Type B pancreatic cell (in vitro differentiated cells): ENCODE results near the gene NISCH. TPM values are rescaled to one million over a fixed set of nuclear protein-coding genes. Genes with fewer than 3 reads are reported as not detected.

ENCODE experiments used
- DNase-seq: peaks from one replicate; pipeline ENCODE4 v3.0.0; 2021; ENCODE audit warnings: mixed read lengths; ENCODE audit not compliant: unreplicated experiment; ENCODE audit errors: extremely low spot score
- H3K27ac Mint-ChIP-seq: 2 replicates; pipeline ENCODE4 v1.8.0; 2021; ENCODE audit warnings: mild to moderate bottlenecking, mixed read lengths
- H3K27me3 Mint-ChIP-seq: 2 replicates; pipeline ENCODE4 v1.8.0; 2021; ENCODE audit warnings: mixed read lengths
- H3K36me3 Mint-ChIP-seq: 2 replicates; pipeline ENCODE4 v1.8.0; 2021; ENCODE audit warnings: mixed read lengths
- H3K4me1 Mint-ChIP-seq: one replicate; pipeline ENCODE4 v1.8.0; 2021; ENCODE audit warnings: mixed read lengths; ENCODE audit not compliant: unreplicated experiment
- H3K4me3 Mint-ChIP-seq: 2 replicates; pipeline ENCODE4 v1.8.0; 2021; ENCODE audit warnings: mild to moderate bottlenecking, mixed read lengths
- H3K9me3 Mint-ChIP-seq: 2 replicates; pipeline ENCODE4 v1.8.0; 2021; ENCODE audit warnings: mixed read lengths
- CTCF ChIP-seq: fragments of 200-600 bp; sonication (generic); conservative IDR thresholded peaks from 2 replicates; pipeline ENCODE4 v1.5.0; 2021; ENCODE audit warnings: antibody characterized with exemption, mild to moderate bottlenecking
- total RNA-seq: library from RNA; stranded (reverse); gene quantifications from 2 replicates; pipeline ENCODE4 v1.2.1, GENCODE V29; 2021; ENCODE audit warnings: low replicate concordance

The NISCH gene
- total RNA-seq, 1 donor from 2014 or later: 149 TPM

DNA sequence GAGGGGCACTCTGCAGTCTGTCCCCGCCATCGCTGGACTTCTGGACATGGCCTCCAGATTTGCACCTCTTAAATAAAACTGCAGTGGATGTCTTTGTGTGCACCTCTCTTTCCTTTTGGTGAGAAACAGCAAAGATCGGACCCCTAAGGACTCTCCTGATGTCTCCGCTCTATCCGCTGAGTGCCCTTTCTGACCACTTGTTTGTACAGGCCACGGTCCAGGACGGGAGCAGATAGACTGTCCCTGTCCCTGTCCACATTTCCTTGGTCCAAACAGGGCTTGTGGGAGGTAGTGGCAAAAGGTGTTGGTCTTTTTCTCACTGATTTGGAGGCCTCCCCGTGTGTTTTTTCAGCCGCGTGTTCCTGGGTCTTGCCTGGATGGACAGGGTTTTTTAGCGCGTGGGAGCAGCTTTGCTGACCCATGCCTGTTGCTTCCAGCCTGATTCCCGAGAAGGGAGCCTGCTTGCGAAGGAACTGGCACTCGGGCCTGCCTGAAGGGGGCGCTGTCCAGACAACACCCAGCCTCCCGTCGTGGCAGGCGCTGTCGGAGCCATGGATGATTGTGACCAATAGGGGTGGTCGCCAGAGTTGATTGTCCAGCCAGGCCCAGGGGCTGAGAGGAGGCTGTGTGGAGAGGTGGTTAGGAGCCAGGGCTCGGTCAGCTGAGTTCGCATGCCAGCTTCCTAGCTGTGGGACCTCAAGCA, 26.6 kb downstream of the NISCH start:
- Mint-ChIP-seq H3K4me1 (peaks cover 28% of the 10 kb centered on the region), H3K36me3 (peaks cover 17% of the 10 kb centered on the region)

GRCh38 chr3:52483081-52483480, 27.7 kb downstream of the NISCH start:
- Mint-ChIP-seq H3K4me3 (no peak overlapping the region), H3K36me3 (peaks cover 16% of the 10 kb centered on the region), H3K27ac (peak overlapping the region; percentile 75), H3K27me3 (no peaks in the 10 kb centered on the region), H3K9me3 (no peaks in the 10 kb centered on the region), H3K4me1 (peaks cover 28% of the 10 kb centered on the region)
- no peak for DNase-seq
- no peak for TF ChIP-seq CTCF

More for the DNA sequence above, 26.6 kb downstream of the NISCH start:
- Mint-ChIP-seq H3K4me3 (no peak overlapping the region), H3K27me3 (no peaks in the 10 kb centered on the region), H3K9me3 (no peaks in the 10 kb centered on the region), H3K27ac (no peak overlapping the region)
- peak; percentile 66 for TF ChIP-seq CTCF
- DNase-seq: no peak

DNA sequence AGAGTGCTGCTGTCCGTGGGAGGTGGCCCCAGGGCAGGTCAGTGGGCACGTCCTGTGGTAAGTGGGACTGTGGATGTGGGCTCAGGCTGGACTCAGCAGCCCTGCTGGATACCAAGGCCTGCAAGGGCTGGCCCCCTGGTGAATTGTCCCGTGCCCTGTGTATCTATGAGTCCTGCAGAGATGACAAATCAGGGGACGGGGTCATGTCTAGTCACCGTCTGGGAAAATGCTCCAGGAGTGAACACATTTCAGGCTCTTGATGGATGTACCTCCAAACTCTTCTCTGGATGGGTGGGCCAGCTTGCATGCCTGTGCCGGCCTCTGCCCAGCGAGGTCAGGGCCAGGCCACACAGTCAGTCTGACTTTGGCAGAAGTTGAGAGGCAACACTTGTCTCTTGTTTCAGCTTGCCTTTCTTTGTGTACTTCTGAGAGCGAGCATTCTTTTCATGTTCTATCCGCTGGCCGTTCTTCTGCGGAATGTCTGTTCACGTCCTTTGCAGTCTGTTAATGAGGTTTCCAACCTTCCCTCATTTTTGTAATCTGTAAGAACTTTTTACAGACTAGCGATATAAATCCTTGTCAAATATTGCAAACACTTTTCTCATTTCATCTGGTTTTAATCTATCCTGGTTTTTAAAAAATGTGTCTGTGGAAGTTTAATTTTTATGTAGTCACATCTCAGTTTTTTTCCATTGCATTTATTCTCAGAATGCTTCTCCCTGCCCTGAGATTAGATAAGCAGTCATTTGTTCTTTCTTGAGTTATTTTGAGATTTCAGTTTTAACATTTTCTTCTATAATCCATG, 28.4 kb downstream of the NISCH start:
- Mint-ChIP-seq H3K4me3 (peak overlapping the region; percentile 55), H3K9me3 (no peaks in the 10 kb centered on the region), H3K27me3 (no peaks in the 10 kb centered on the region), H3K27ac (peak overlapping the region; percentile 75), H3K4me1 (peaks cover 28% of the 10 kb centered on the region), H3K36me3 (peaks cover 13% of the 10 kb centered on the region)
- no peak for TF ChIP-seq CTCF
- no peak for DNase-seq

DNA sequence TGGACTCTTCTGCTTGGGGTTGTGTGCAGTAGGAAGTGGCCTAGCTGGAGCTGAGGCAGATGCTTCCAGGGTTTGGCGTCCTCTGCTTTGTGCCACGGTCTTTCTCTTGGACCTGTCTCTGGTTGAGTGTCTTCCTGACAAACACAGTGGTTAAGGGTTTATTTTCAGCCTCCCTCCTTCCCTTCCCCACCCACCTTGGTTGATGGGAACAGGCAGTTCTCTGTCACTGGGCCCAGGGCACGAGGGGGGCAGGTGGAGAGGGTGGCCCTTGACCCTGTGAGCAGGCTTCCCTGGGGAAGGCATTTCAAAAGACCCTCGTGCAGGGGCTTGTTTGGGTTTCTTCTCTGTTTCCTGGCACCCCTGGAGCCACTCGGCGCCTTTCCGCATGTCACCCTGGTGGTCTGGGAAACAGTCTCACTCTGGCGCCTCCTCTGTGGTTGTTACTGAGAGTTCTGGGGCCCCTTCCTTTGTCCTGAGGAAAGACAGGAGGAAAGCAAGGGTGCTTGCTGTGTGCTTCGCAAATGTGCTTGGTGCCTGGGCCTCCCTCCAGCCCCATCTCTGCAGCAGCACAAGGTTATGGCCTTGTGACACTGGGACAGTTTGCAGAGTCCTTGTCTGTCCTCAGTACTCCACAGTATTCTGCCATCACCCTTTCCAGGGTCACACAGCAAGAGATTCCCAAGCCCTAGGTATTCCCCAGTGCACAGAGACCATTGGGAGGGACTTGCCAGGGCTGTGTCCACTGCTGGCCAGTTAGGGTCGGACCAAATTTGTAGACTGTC, 29.5 kb downstream of the NISCH start:
- TF ChIP-seq CTCF: no peak
- no peak for DNase-seq
- Mint-ChIP-seq H3K36me3 (peaks cover 13% of the 10 kb centered on the region), H3K27ac (no peak overlapping the region), H3K27me3 (no peaks in the 10 kb centered on the region), H3K4me1 (peaks cover 28% of the 10 kb centered on the region), H3K9me3 (no peaks in the 10 kb centered on the region), H3K4me3 (no peak overlapping the region)

GRCh38 chr3:52487050-52487787, 31.8 kb downstream of the NISCH start:
- Mint-ChIP-seq H3K27ac (no peak overlapping the region), H3K9me3 (no peaks in the 10 kb centered on the region), H3K4me1 (peaks cover 25% of the 10 kb centered on the region), H3K36me3 (peaks cover 3% of the 10 kb centered on the region), H3K27me3 (no peaks in the 10 kb centered on the region), H3K4me3 (no peak overlapping the region)
- TF ChIP-seq CTCF: no peak
- no peak for DNase-seq
